ENCODE data around the gene TCTN2.

Gene TCTN2

DNA sequence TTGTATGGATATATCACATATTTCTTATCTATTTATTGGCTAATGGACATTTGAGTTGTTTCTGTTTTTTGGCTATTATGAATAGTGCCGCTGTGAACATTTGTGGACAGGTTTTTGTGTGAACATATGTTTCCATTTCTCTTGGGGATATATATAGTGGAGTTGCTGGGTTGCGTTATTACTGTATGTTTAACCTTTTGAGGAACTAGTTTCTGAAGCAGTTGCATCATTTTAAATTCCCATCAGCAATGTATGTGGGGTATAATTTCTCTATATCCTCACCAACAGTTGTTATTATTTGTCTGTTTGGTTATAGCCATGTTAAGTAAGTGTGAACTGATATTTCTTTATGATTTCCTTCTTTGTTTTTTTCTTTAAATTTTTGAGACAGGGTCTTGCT is 10.7 kb downstream of the TCTN2 start:
- Histone ChIP-seq H3K9me3 (ENCODE audit: control insufficient read depth, low read length) (no peaks in the 10 kb centered on the region), H3K36me3 (ENCODE audit: control insufficient read depth, insufficient read depth, low read length) (no peaks in the 10 kb centered on the region), H3K27ac (no peak overlapping the region), H2AFZ (no peak overlapping the region), H3K4me1 (no peaks in the 10 kb centered on the region), H3K9ac (no peak overlapping the region), H3K27me3 (ENCODE audit: control insufficient read depth, insufficient read depth, low read length) (no peaks in the 10 kb centered on the region), H3K79me2 (no peaks in the 10 kb centered on the region), H3K4me3 (ENCODE audit: low read depth, low read length) (no peak overlapping the region), H3K4me2 (ENCODE audit: low read length) (no peak overlapping the region)
- TF ChIP-seq, protein P1, sequence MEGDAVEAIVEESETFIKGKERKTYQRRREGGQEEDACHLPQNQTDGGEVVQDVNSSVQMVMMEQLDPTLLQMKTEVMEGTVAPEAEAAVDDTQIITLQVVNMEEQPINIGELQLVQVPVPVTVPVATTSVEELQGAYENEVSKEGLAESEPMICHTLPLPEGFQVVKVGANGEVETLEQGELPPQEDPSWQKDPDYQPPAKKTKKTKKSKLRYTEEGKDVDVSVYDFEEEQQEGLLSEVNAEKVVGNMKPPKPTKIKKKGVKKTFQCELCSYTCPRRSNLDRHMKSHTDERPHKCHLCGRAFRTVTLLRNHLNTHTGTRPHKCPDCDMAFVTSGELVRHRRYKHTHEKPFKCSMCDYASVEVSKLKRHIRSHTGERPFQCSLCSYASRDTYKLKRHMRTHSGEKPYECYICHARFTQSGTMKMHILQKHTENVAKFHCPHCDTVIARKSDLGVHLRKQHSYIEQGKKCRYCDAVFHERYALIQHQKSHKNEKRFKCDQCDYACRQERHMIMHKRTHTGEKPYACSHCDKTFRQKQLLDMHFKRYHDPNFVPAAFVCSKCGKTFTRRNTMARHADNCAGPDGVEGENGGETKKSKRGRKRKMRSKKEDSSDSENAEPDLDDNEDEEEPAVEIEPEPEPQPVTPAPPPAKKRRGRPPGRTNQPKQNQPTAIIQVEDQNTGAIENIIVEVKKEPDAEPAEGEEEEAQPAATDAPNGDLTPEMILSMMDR (IDR thresholded peaks at IDR 0.05): no peak

DNA sequence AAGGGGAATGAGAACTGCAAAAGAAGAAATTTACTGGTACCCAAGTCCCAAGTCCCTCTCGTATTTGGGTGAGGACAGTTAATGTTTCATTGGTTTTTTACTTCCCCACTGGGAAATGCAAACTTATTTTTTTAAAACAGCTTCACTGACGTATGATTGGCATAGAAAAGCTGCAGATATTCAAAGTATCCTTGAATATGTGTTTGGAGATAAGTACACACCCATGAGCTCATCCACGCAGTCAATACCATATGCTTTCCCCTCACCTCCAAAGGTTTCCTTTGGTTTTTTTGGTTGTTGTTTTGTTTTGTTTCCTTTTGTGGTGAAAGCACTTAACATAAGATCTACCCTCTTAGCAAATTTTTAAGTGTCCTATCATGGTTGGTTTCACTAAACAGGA is 13.1 kb downstream of the TCTN2 start:
- H3K36me3 ChIP-seq (ENCODE audit: control insufficient read depth, insufficient read depth, low read length): no peaks in the 10 kb centered on the region
- no peaks in the 10 kb centered on the region for H3K4me1 ChIP-seq
- no peaks in the 10 kb centered on the region for H3K79me2 ChIP-seq
- H3K4me3 ChIP-seq (ENCODE audit: low read depth, low read length): no peak overlapping the region
- no peak overlapping the region for H3K27ac ChIP-seq
- H2AFZ ChIP-seq: no peak overlapping the region
- no peaks in the 10 kb centered on the region for H3K27me3 ChIP-seq (ENCODE audit: control insufficient read depth, insufficient read depth, low read length)
- H3K9me3 ChIP-seq (ENCODE audit: control insufficient read depth, low read length): no peaks in the 10 kb centered on the region
- TF ChIP-seq, protein P1 (IDR thresholded peaks at IDR 0.05): no peak
- H3K4me2 ChIP-seq (ENCODE audit: low read length): no peak overlapping the region
- no peak overlapping the region for H3K9ac ChIP-seq

DNA sequence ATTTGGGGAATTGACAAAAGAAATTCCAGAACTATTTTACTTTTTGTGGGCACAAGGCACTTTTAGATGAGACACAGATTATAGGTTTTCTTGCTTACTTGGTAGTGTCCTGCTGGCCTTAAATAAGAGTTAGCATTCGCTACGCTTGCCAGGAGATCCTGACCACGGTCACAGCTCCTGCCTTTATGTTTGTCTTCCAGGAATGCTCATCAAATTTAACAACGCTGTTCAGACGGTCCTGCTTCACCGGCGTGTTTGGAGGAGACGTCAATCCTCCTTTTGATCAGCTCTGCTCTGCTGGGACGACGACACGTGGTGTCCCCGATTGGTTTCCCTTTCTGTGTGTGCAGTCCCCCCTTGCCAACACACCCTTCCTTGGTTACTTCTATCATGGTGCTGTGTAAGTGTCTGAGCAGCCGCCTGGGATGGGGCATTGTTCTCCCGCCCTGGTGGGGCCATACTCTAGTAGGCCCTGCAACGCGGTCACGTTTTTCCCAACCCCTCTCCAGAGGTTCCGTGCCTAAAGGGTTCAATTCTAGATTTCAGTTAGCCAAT is 15.8 kb downstream of the TCTN2 start:
- H3K4me1 ChIP-seq: no peaks in the 10 kb centered on the region
- H3K4me3 ChIP-seq (ENCODE audit: low read depth, low read length): no peak overlapping the region
- H3K27ac ChIP-seq: no peak overlapping the region
- no peaks in the 10 kb centered on the region for H3K27me3 ChIP-seq (ENCODE audit: control insufficient read depth, insufficient read depth, low read length)
- no peak overlapping the region for H2AFZ ChIP-seq
- no peak overlapping the region for H3K9ac ChIP-seq
- no peaks in the 10 kb centered on the region for H3K9me3 ChIP-seq (ENCODE audit: control insufficient read depth, low read length)
- H3K79me2 ChIP-seq: no peaks in the 10 kb centered on the region
- no peaks in the 10 kb centered on the region for H3K36me3 ChIP-seq (ENCODE audit: control insufficient read depth, insufficient read depth, low read length)
- H3K4me2 ChIP-seq (ENCODE audit: low read length): no peak overlapping the region
- TF ChIP-seq, protein P1 (IDR thresholded peaks at IDR 0.05): no peak

DNA sequence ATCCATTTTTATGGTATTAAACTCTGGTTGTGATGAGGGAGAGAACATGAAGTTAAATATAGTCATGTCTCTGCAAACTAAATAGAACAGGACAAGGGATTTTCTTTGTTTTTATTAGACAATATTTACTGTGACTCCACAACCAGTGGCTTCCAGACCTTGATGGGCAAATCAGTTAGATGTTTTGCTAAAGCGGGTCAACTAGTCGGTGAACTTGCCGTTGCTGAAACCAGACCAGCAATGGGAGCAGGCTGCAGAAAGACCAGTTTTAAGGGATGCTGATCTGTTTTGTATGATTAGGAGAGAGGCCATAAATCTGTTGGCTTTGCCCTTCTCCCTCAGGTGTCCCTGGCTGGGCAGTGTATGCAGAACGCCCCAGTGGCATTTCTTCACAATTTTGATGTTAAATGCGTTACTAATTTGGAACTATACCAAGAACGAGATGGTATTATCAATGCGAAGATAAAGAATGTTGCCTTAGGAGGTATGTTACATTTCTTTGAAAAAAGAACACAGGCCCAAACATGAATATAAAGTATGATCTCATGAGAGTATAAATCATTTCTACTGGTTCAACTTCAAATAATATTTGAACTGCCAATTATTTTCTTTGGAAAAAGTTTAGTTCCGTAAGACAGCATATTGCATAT is 19.4 kb downstream of the TCTN2 start:
- H2AFZ ChIP-seq: no peak overlapping the region
- no peaks in the 10 kb centered on the region for H3K4me1 ChIP-seq
- H3K27ac ChIP-seq: no peak overlapping the region
- no peak overlapping the region for H3K9ac ChIP-seq
- no peaks in the 10 kb centered on the region for H3K27me3 ChIP-seq (ENCODE audit: control insufficient read depth, insufficient read depth, low read length)
- no peaks in the 10 kb centered on the region for H3K9me3 ChIP-seq (ENCODE audit: control insufficient read depth, low read length)
- no peak overlapping the region for H3K4me2 ChIP-seq (ENCODE audit: low read length)
- H3K36me3 ChIP-seq (ENCODE audit: control insufficient read depth, insufficient read depth, low read length): no peaks in the 10 kb centered on the region
- no peaks in the 10 kb centered on the region for H3K79me2 ChIP-seq
- H3K4me3 ChIP-seq (ENCODE audit: low read depth, low read length): no peak overlapping the region
- TF ChIP-seq, protein P1 (IDR thresholded peaks at IDR 0.05): no peak

DNA sequence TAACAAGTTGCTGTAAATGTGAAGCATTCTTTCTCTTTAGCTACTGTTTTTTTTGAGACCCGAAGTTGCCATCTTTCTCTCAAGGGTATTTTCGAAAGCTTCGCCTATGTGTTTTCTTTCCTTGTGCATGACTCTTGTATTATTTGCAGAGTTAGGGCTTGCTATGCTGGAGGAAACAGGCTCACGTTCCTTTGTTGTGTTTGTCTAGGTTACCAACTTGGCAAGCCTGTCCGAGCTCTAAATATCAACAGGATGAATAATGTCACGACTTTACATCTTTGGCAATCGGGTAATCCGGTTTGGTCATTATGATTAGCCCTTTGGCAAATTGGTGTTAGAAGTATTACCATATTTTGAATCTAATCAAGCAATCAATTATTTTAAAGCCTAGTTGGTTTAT is 25.3 kb downstream of the TCTN2 start:
- H3K4me3 ChIP-seq (ENCODE audit: low read depth, low read length): no peak overlapping the region
- no peaks in the 10 kb centered on the region for H3K36me3 ChIP-seq (ENCODE audit: control insufficient read depth, insufficient read depth, low read length)
- no peak overlapping the region for H3K4me2 ChIP-seq (ENCODE audit: low read length)
- no peak overlapping the region for H3K9ac ChIP-seq
- TF ChIP-seq, protein P1 (IDR thresholded peaks at IDR 0.05): no peak
- H3K27me3 ChIP-seq (ENCODE audit: control insufficient read depth, insufficient read depth, low read length): no peaks in the 10 kb centered on the region
- no peaks in the 10 kb centered on the region for H3K9me3 ChIP-seq (ENCODE audit: control insufficient read depth, low read length)
- H3K4me1 ChIP-seq: no peaks in the 10 kb centered on the region
- no peak overlapping the region for H3K27ac ChIP-seq
- H2AFZ ChIP-seq: no peak overlapping the region
- H3K79me2 ChIP-seq: no peaks in the 10 kb centered on the region

Measured in parathyroid adenoma (tissue), 2 donors.